Stimulated activated CD8-positive, alpha-beta memory T cell treated with anti-CD3 and anti-CD28 coated beads, Interleukin-12 subunit alpha, Interleukin-12 subunit beta, amount 100 ng/mL, for 4 hours (primary cell): Measurements from ENCODE around the gene POLR1C.
"Not testable (repeated sequence)": the region's sequence is repeated elsewhere in the genome, so short reads cannot be mapped to it uniquely, and the experiment has no call there.

ENCODE experiments used
- DNase-seq: peaks from one replicate; pipeline ENCODE4 v3.0.0-alpha.2; 2020; ENCODE audit warnings: low read depth

Gene POLR1C

DNA sequence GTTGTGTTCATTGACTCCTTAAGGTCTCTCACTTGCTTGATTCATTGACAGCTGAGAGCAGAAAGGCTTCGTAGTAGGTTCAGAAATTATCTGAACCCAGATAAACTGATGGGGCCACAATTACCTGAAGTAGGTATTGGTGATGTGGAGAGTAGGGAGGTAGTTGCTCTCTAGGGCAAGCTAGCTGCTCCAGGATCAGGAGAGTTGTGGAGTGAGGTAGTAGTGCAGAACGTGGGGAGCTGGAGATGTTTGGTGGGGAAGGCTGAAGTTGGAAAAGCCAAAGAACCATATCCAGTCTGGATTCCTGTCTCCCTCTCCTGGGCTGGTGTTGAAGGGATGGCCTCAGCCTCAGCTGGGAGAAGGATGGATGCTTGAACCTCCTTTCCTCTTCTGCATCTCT, 23.7 kb upstream of the POLR1C start:
- no peak for DNase-seq

DNA sequence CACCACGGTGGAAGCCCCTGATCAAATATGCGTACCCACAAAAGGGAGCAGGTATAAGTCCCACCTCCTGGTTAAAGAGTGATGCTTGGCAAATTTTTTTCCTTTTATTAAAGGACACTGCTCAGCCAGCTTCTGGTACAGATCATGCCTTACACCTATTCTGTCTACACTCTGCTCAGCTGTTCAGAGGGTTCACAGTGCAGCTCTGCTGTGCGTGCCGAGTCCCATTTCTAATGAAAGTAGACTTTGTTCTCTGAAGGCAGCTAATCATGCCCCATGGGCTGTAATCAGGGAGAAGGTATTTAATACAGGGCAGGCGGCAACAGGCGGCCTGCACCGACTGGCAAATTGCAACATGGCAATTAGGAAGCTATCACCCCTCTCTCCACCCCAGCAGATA, 23.1 kb upstream of the POLR1C start:
- DNase-seq: no peak

DNA sequence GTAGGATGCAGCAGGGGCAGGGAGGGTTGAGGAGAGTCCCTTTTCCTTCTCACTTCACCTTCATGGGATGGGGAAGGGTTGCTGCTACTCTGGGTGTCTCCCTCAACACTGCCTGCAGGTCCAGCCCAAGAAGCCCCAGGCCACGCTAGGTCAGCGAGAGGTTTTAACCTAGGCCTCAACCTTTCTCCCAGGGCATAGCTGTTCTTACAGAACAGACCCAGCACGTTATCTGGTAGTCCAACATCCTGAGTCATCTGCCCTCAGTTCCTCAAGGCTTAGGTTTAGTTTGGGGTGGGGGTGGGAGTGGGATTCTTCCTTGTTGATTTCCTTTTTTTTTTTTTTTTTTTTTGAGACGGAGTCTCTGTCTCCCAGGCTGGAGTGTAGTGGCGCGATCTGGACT, 22.6 kb upstream of the POLR1C start:
- no peak for DNase-seq

DNA sequence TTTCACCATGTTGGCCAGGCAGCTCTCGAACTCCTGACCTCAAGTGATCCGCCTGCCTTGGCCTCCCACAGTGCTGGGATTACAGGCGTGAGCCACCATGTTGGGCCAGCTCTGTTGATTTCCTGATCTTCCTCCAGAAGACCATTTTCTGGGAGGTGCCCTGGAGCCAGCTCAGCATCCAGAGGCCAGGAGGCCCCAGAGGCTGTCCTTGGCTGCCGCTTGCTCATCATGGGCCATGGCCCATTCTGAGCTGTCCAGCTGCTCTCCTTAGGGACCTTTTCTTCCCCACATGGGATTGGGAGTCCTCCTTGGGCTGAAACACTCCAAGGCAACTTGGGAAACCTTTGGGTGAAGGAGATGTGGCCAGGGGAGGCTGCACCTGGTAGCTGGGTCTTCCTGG, 22.1 kb upstream of the POLR1C start:
- DNase-seq: no peak

DNA sequence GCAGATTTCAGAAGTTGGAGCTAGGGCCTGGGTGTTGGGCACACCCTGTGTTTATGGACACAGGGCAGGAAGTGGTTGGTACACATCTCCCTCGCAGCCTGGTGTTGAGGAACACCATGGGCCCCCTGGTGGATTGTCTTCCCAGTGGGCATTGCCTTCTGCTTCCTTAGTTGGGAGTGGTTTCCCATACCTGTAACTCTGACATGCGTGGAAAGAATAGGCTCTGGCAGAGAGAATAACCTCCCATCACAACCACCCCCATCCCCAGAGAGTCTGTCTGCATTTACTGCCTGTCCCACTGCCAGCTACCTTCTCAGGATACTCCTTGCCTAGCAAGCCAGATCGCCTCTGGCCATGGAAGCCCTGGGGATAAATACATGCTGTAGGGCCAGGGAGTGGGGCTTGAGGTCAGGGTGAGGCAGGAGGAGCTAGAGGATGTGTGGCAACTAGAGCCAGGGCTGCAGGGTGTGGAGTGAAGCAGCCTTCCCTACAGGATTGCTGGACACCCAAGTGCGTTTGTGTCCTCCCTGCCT, 21.4 kb upstream of the POLR1C start:
- DNase-seq: no peak

DNA sequence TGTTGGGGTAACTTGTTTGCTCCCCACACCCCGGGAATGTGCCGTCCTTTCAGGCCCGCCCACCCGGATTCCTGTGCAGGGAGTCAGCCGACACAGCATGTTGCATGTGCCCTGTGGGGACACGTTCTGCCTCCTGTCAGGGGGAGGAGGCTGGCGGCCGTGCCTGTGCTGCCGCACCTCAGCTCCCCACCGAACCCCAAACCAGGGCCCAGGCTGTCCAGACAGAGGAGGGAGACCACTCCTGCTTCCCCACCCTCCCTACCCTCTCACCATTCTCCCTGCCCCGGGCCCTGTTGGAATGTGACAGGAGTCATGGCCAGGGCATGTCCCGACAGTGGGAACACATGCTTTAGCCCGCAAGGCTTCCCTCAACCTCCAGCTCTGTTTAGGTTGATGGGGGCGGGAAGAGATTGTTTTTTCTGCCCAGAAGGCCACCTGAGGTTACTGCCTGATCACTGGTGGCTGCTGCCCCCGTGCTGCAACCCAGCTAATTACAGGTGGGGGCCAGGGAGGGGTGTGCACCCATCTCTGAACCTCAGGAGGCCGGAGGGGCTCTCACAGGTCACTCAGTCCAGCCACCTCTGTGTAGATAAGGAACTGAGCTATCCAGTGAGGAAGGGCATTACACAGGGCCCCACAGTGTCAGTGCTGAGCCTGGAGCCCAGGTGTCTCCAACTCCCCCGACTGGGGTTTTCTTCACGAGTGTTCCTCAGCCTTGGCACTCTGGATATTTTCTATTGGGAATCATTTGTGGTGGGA, 20.3 kb upstream of the POLR1C start:
- no peak for DNase-seq

DNA sequence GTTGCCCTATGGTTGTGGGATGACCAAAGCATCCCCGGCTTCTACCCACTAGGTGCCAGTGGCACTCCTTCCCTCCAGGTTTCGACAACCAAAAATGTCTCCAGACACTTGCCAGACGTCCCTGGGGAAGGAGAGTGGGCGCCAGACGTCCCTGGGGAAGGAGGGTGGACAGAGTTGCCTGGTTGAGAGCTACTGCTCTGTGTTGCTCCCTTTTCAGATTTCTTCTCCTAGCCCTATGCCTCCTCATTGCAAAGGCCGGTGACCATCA, 19.8 kb upstream of the POLR1C start:
- DNase-seq: no peak

DNA sequence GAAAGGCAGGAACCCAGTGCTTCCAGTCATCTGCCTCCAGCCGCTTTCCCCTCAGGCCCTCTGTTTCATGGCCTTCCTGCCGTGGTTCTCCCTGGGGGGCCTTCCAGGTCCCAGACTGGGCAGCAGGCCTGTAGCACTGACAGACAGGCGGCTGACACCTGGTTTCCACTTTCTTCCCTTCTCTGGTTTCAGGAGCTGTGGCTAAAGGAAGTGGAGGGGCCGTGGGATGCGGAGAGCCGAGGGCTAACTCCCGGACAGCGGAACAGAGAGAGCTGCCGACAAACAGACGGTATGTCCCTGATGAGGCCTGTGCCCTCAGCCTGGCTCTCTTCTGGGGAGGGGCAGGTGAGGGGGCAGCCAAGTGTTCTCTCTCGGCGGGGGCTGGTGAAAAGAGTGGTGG, 19.2 kb upstream of the POLR1C start:
- DNase-seq: no peak

DNA sequence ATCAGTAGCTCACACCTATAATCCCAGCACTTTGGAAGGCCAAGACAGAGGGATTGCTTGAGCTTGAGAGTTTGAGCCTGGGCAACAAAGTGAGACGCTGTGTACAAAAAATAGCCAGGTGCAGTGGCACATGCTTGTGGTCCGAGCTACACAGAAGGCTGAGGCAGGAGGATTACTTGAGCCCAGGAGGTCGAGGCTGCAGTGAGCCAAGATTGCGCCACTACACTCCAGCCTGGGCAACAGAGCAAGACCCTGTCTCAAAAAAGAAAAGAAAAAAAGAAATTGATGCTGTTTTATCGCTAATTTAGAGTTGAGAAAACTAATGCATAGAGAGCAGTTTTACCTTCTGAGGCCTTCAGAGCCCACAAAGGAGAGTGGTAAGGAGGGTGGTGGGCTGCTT, 18.6 kb upstream of the POLR1C start:
- not testable (repeated sequence) for DNase-seq

DNA sequence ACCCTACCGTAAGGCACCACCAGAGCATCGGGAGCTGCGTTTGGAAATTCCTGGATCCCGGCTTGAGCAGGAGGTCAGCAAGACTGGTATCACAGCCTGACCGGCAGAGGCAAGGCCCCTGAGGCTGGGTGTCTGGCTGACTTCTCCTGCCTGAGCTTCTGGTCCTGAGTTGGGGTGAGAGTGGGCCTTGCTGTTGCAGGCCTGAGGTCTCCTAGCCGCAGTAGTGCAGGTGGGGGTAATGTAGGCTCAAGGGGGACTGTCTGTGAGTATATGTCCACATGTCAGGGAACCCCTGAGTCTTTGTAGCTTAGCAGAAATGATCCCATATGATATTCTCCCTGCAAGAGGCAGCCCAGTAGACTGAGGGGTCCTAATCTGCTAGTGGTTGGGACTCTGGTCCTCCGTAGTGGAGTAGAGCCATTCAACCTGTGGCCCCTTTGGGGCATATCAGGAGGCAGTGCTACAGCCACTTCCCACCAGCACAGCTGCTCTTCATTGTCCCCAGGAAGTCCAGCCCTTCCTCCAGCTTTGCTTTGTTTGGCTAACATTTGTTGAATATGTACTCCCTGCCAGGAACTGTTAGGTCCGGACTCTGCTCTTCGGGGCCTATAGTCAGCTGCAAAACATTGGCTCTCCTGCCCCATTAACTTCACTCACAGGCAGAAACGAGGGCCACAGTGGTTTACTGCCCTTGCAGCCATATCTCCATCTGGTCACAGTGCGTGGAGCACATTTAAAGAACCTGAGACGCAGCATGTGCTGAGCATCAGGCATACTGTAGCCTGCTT, 17.7 kb upstream of the POLR1C start:
- DNase-seq: no peak

DNA sequence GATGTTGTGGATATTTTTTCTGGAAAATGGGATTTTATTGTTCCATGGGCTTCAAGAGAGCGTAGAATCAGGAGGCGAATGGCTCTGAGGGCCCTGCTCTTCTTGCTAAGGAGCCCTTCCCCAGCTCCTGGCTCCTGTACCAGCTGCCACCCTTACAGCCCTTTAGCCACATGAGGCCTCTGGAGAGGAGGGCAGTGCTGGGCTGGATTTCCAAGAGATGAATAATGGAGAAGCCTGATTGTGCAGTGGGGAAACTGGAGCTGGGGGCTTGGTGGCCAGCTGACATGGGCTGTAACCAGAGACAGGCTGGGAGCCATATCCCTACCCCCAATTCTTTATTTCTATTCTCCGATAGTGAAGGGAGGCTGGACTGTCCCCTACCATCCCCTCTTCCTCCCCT, 16.0 kb upstream of the POLR1C start:
- DNase-seq: no peak

DNA sequence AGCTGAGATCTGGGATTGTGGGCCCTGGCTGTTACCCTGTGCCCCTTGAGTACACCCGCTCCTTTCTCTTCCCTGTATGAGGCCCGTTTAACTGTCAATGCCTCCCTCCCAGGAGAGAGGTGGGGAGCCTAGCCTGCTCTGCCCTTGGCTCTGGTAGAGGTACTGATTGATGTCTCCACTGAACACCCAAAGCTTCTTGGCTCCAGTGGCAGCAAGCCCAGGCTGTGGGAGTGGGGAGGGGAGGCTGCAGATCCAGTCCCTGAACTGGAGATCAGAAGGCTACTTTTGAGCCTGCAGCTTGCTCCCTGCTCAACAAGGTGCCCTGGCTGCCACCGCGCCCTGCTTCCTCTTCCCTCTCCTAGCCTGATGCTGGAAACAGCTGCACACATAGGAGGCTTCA, 14.2 kb upstream of the POLR1C start:
- DNase-seq: no peak

DNA sequence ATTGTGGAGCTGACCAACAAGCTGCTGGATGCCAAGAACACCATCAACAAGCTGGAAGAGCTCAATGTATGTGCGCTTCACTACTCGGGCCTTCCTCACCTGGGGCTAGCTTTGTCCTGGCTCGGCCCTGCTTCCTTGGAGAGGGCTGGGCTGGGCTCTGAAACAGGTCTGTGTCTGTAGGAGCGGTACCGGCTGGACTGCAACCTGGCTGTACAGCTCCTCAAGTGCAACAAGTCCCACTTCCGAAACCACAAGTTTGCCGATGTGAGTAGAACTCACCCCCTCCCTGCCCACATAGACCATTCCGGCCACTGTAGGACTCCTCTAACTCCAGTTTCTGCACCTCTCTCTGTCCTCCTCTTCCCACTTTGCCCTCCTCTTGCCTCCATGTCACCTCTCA, 13.4 kb upstream of the POLR1C start:
- no peak for DNase-seq

DNA sequence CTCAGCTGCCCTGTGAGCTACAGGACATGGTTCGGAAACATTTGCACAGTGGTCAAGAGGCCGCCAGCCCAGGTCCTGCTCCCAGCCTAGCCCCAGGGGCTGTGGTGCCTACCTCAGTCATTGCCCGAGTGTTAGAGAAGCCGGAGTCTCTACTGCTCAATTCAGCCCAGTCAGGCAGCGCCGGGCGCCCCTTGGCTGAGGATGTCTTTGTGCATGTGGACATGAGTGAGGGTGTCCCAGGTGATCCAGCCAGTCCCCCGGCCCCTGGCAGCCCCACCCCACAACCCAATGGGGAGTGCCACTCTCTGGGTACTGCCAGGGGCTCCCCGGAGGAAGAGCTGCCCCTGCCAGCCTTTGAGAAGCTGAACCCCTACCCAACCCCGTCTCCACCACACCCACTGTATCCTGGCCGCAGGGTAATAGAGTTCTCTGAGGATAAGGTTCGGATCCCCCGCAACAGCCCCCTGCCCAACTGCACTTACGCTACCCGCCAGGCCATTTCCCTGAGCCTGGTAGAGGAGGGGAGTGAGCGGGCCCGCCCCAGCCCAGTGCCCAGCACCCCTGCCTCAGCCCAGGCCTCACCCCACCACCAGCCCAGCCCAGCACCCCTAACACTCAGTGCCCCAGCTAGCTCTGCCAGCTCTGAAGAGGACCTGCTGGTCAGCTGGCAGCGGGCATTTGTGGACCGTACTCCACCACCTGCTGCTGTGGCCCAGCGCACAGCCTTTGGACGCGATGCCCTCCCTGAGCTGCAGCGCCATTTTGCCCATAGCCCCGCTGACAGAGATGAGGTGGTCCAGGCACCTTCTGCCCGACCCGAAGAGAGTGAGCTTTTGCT, 11.9 kb upstream of the POLR1C start:
- no peak for DNase-seq

DNA sequence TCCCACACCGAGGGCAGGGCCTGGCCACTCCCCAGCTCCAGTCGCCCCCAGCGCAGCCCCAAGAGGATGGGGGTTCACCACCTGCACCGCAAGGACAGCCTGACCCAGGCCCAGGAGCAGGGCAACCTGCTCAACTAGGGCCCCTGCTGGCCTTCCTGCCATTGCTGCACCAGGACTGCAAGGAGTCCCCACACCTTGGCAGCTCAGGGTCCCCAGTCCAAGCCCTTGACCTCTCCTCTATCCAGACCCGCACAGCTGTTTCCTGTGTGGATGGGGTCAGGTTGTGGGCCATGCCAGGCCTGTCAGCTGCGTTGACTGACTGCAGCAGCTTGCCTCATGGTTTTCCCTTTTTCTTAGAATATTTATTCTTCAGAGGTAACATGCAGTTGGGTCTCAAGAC, 11.2 kb upstream of the POLR1C start:
- no peak for DNase-seq

DNA sequence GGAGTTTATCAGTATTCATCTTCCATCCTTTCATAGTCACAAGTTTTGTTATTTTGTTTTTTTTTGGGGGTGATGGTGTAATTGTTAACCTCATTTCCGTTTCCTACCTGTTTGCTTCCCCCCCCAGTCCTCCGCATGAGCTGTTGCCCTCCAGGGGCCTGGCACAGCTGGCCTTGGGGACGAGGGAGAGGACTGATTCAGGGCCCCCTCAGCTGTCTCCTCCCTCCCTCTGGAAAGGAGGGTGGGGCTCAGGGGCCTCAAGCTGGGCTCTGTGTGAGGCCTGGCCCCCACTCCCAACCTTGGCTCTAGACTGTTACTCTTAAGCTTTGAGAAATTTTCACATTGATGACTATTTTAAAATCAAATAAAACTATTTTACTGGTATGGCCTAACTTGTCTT, 10.7 kb upstream of the POLR1C start:
- DNase-seq: no peak

DNA sequence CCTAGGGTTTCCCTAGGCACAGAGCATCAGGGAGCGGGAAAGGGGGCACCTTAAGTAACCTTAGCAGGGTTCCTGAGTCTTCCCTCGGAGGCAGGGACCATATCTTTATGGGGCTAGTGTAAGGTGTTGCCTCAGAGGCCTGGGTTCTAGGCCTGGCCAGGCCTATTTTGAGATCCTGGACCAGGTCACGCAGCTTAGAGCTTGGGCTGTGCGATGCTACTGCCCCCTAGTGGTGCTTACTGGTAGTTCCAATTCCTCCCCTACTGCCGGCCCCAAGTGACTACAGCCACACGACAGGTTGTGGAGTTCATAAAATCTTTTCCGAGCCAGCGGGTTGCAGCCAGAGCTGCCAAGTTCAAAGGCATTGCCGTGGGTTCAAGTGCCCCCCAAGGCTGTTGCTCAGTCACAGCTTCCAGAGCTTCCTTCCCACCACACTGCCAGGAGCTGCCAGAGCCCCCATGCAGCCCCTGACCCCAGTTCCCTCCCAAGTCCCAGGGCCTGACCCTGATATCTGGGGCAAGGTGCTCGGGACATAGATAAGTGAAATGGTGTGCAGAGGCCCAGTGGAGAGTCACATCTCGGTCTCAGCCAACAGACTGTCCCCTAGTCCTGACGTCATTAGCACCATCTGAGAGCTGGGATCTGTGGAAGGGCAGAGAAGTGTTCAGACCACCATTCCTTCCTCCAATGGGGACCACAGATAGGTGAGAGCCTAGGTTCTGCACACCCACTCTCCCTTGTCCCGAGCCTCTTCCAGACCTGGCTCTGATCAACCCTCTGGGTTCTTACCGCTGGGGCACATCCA, 10.0 kb upstream of the POLR1C start:
- DNase-seq: peak; percentile 53

DNA sequence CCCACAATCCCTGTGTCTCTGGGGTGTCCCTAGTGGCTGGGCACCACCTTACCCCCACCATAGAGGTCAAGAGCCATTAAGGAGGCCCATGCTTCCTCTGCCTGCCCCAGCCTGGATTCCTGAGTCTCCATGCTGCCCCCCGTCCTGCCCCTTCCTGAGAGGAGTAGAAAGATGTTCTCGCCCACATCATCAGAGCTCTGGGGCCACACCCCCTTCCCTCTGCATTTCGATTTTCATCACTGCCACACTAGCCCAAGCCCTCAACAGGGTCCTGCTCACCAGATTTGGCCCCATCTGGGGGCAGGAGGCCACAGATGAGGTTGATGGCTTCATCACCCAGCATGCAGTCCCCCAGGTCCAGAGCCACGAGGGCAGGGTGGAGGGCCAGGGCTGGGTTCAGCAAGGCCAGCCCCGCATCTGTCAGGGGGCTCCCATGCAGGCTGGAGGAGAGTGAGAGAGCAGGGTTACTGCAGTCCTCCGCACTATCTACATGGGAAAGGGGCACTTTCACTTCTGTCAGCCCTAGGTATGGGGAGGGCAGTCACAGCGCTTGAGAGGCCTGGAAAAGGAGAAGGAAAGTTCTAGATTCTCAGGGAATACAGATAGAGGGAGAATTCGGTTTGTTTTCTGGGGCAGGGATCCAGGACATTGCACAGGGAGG, 8.3 kb upstream of the POLR1C start:
- DNase-seq: no peak

DNA sequence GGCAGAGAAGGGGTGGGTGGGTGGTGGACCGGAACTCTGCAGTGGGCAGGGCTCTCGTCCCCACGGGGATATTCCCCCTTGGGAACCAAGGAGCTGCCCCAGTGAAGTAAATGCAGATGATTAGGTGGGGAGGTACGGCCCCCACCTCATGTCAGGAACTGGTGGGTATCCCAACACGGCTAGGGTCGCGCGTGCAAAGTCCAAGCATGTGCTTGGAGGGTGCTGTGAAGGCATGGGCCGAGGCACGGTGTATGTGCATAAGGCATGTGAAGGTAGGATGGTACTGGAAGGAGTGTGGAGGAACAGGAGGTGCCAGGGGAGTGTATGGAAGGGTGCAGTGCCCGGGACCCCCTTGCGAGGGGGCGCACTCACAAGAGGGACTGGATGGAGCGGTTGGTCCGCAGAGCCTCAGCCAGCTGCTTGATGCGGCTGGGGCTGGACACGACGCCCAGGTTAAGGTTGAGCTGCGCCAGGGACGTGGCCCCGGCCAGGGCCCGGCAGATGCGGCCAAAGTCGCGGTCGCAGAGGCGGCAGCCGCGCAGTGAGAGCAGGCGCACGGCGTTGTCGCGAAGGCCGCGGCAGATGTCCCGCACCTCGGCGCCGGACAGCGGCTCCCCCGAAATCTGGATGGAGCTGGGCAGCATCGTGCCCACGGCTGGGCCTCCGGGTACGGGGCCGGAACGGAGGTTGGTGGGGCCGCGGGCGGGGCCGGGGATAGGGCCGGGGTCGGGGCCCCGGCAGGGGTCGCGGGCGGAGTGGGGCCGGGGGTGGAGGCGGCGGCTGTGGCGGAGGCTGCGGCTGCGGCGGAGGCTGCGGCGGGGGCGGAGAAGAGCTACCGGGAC, 7.5 kb upstream of the POLR1C start:
- DNase-seq: no peak

DNA sequence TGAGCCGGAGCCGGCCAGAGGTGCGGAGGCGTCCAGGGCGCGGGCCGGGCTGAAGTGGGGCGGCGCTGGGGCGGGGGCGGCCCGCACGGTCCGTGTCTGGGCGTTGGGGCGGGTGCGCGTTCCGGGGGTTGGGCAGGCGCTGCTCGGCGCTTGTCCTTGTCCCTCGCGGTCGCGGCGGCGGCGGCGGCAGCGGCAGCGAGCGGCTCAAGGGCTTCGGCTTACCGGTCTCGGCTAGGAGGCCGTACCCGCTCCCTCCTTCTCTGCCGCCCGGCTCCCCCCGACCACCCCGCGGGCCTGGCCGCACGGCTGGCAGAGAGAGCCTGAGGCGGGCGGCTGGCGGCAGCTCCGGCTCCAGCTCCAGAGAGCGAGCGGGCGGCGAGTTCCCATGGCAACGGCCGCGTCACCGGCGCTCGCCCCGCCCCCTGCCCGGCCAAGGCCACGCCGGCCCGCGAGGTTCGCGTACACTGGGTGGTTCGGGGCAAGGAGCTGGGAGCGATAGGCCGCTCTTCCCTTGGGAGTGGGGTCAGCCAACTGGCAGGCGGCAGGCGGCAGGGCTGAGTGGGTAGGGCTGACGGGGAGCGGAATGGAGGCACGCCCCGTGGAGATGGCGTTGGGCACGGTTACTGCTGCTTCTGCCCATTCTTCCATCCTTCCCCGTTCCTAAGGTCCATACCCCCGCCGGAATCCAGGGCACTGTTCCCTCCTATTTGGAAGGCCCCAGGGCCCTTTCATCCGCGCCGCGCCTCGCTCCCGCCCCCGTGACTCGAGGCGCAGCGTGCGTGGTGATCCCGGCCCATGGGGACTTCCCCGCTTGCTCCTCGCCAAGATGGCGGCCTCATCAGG, 6.7 kb upstream of the POLR1C start, which contains the start of gene LRRC73:
Gene LRRC73, minus strand, starts transcription at position 363 of the 843 bp plus-strand sequence. CDS start 561 bp downstream, outside the sequence.
- peak; percentile 68 for DNase-seq
